ENCODE results near the gene PLRG1. TPM values are rescaled to one million over a fixed set of nuclear protein-coding genes. Genes with fewer than 3 reads are reported as not detected.

PLRG1 gene
- total RNA-seq, 4 donors from 2014 or later = 36.0 to 59.5 (median 44.8) TPM

DNA sequence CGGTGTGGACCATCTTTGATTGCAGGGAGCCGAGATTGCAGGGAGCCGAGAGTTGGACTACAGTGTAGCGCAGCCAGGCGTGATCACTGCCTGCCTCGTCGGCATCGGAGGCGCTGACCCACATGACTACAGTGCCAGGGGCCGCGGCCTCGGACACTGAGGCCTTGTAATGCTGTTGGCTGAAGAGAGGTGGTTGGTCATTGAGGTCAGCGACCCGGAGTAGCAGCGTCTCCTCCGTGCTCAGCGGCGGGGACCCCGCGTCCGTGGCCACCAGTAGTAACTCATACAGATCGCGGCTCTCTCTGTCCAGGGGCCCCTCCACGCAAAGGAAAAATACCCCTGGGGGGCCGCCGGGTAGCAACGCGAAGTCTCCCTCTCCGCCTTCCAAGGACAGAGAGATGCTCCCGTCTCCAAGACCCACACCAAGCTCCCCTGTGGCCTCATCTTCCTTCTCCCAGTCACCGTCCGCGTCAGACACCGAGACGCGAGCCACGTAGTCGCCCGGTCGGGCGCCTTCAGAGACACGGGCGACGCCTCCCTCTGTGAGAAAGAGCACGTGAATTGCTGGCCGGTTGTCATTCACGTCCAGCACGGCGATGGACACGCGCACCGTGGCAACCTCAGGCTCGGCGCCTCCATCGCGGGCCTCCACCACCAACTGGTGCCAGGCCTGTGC is 60.5 kb downstream of the PLRG1 start:
- peaks cover 62% of the 10 kb centered on the region for H3K27me3 ChIP-seq
- no peak for DNase-seq (ENCODE audit: low spot score in 2 of 2)
- H3K27ac ChIP-seq = no peak overlapping the region
- TF ChIP-seq EP300 (IDR thresholded peaks at IDR 0.05) = no peak
- TF ChIP-seq POLR2A (IDR thresholded peaks at IDR 0.05) = no peak
- no peak for TF ChIP-seq POLR2AphosphoS5 (IDR thresholded peaks at IDR 0.05)
- TF ChIP-seq, protein P1, sequence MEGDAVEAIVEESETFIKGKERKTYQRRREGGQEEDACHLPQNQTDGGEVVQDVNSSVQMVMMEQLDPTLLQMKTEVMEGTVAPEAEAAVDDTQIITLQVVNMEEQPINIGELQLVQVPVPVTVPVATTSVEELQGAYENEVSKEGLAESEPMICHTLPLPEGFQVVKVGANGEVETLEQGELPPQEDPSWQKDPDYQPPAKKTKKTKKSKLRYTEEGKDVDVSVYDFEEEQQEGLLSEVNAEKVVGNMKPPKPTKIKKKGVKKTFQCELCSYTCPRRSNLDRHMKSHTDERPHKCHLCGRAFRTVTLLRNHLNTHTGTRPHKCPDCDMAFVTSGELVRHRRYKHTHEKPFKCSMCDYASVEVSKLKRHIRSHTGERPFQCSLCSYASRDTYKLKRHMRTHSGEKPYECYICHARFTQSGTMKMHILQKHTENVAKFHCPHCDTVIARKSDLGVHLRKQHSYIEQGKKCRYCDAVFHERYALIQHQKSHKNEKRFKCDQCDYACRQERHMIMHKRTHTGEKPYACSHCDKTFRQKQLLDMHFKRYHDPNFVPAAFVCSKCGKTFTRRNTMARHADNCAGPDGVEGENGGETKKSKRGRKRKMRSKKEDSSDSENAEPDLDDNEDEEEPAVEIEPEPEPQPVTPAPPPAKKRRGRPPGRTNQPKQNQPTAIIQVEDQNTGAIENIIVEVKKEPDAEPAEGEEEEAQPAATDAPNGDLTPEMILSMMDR (IDR thresholded peaks at IDR 0.05) = no peak
- 66% methylated on average over 20 of the region's 56 CpGs for WGBS
- H3K9me3 ChIP-seq = no peaks in the 10 kb centered on the region
- H3K4me1 ChIP-seq = peaks cover 25% of the 10 kb centered on the region
- H3K36me3 ChIP-seq = no peaks in the 10 kb centered on the region
- peak overlapping the region; percentile 48 for H3K4me3 ChIP-seq

DNA sequence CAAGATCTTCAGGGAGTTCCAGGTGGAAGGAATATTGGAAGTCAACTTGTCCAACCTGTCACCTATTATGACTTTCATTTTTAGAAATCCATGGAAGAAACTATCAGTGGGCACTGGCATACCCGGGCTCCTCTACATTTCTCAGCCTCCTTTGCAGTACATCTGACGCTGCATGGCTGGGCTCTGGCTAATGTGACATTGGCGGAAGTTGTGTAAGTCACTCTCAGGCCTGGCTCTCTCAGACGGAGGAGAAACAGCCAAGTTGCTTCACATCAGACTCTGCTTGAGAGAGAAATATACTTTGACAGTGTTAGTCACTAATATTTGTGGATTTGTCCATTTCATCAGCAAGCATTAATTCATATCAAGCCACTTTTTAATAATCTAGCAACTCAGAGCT is 63.1 kb downstream of the PLRG1 start:
- peaks cover 58% of the 10 kb centered on the region for H3K27me3 ChIP-seq
- no peaks in the 10 kb centered on the region for H3K9me3 ChIP-seq
- H3K4me3 ChIP-seq = no peak overlapping the region
- TF ChIP-seq POLR2A (IDR thresholded peaks at IDR 0.05) (no peak), EP300 (IDR thresholded peaks at IDR 0.05) (no peak), POLR2AphosphoS5 (IDR thresholded peaks at IDR 0.05) (no peak)
- TF ChIP-seq, protein P1 (IDR thresholded peaks at IDR 0.05) = no peak
- no peak for DNase-seq (ENCODE audit: low spot score in 2 of 2)
- 75% methylated on average over 4 of the region's 4 CpGs for WGBS
- H3K27ac ChIP-seq = no peak overlapping the region
- no peaks in the 10 kb centered on the region for H3K36me3 ChIP-seq
- peaks cover 22% of the 10 kb centered on the region for H3K4me1 ChIP-seq

DNA sequence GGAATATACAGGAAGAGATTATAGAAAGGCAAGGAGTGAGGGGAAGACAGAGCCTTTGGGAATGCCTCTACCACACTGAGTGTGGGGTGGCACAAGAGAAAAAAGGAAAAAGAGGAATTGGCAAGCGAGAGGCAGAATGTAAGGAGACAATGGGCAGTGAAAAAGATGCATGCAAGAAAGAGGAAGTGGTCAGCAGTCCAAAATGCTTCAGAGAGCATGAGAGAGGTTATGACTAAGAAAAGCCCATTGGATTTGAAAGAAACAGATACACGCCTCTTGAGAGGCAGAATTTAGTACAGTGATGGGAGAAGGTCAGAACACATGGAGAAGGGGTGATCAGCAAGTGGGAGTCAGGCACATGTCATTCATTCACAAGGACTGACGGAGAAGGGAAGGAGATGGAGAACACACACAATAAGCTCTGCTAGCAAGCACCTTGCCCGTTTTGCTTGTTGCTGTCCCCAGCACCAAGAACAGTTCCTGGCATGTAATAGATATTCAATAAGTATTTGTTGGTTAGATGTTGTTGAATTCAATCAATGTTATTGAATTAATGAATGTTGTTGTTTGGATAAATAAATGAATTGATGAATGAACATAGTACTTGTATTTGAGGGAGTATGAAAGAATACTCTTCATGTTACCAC is 65.0 kb downstream of the PLRG1 start:
- TF ChIP-seq EP300 (IDR thresholded peaks at IDR 0.05) (no peak), POLR2AphosphoS5 (IDR thresholded peaks at IDR 0.05) (no peak), POLR2A (IDR thresholded peaks at IDR 0.05) (no peak)
- TF ChIP-seq, protein P1 (IDR thresholded peaks at IDR 0.05) = no peak
- peaks cover 39% of the 10 kb centered on the region for H3K27me3 ChIP-seq
- WGBS = 61% methylated on average over 4 of the region's 4 CpGs
- no peaks in the 10 kb centered on the region for H3K36me3 ChIP-seq
- H3K4me1 ChIP-seq = peaks cover 4% of the 10 kb centered on the region
- no peak overlapping the region for H3K4me3 ChIP-seq
- no peak for DNase-seq (ENCODE audit: low spot score in 2 of 2)
- H3K27ac ChIP-seq = no peak overlapping the region
- no peaks in the 10 kb centered on the region for H3K9me3 ChIP-seq

Other genes starting within 250 kb of the PLRG1 start
- gene DCHS2, start 58.6 kb downstream of the PLRG1 start, total RNA-seq = under 1 TPM; 0.26 to 0.93 (median 0.58) TPM
- gene FGB, start 12.6 kb upstream of the PLRG1 start, total RNA-seq = 10 to 100 TPM in 1 of 4 donors, not detected in 3; 40.9 TPM
- gene FGA, start 40.3 kb upstream of the PLRG1 start, total RNA-seq = 10 to 100 TPM in 1 of 4 donors, not detected in 3; 30.0 TPM
- gene FGG, start 62.3 kb upstream of the PLRG1 start, total RNA-seq = 10 to 100 TPM in 1 of 4 donors, not detected in 3; 35.4 TPM
- gene LRAT, start 193.6 kb upstream of the PLRG1 start, total RNA-seq = 1 to 10 TPM in 1 of 4 donors, under 1 TPM in 3; 0.11 to 1.2 (median 0.60) TPM
- not detected for gene RBM46, start 230.9 kb upstream of the PLRG1 start, total RNA-seq